ENCODE results near the gene CSF1R.

- no peak for TF ChIP-seq CTCF (conservative IDR thresholded peaks at IDR 0.05)
- TF ChIP-seq ZFX (IDR thresholded peaks at IDR 0.05): no peak
These were observed 71.9 kb downstream of the CSF1R start for GRCh38 chr5:150014456-150014855.

Data from C4-2B (cell line).